Breast epithelium (tissue), 3 donors: ENCODE measurements around the gene CERT1.

Source experiments
- CTCF ChIP-seq, 3 donors: fragments of 450-650 bp; IDR thresholded peaks; one replicate each; pipeline ENCODE4 v1.5.1; 2016 to 2017; ENCODE audit warnings: antibody characterized with exemption in 3 of 3, mild to moderate bottlenecking in 3 of 3, moderate library complexity in 3 of 3
- POLR2A ChIP-seq: fragments of 450-650 bp; IDR thresholded peaks from one replicate; pipeline ENCODE4 v1.6.1; 2016; ENCODE audit warnings: antibody characterized with exemption, mild to moderate bottlenecking, moderate library complexity
- POLR2AphosphoS5 ChIP-seq, 3 donors: sonication (generic); formaldehyde crosslinking; IDR thresholded peaks; one replicate each; pipeline ENCODE4 v1.6.1; 2017; ENCODE audit warnings: antibody characterized with exemption in 3 of 3

GRCh38 chr5:75468593-75468992 is 42.8 kb downstream of the CERT1 start:
- TF ChIP-seq CTCF (IDR thresholded peaks at IDR 0.05) (no peak), POLR2A (no peak), POLR2AphosphoS5 (IDR thresholded peaks at IDR 0.05) (no peak)
